Trophoblast cell (in vitro differentiated cells and primary cell): ENCODE data around the gene GUCY2D.
A peak's percentile ranks its signal among the peaks of the same experiment; 100 is the strongest.
"Not testable (repeated sequence)": the region's sequence is repeated elsewhere in the genome, so short reads cannot be mapped to it uniquely, and the experiment has no call there.

Source experiments
- DNase-seq, 2 donors: peaks; one replicate each; pipeline ENCODE4 v3.0.0-alpha.2; 2016
- H2AFZ ChIP-seq: 2 replicates; pipeline ENCODE4 v1.6.1; 2013; ENCODE audit warnings: low read length, moderate library complexity, mild to moderate bottlenecking; ENCODE audit not compliant: insufficient read depth, poor library complexity
- H2AK5ac ChIP-seq: 2 replicates; pipeline ENCODE4 v1.6.1; 2013; ENCODE audit warnings: mild to moderate bottlenecking, low read length
- H2BK120ac ChIP-seq: 2 replicates; pipeline ENCODE4 v1.6.1; 2013; ENCODE audit warnings: low read length, mild to moderate bottlenecking, moderate library complexity; ENCODE audit not compliant: insufficient read depth, poor library complexity
- H2BK12ac ChIP-seq: 2 replicates; pipeline ENCODE4 v1.6.1; 2013; ENCODE audit warnings: mild to moderate bottlenecking, low read length, moderate library complexity
- H2BK5ac ChIP-seq: 2 replicates; pipeline ENCODE4 v1.6.1; 2013; ENCODE audit warnings: low read length, low read depth, moderate library complexity, mild to moderate bottlenecking; ENCODE audit not compliant: poor library complexity
- H3K14ac ChIP-seq: 2 replicates; pipeline ENCODE4 v1.6.1; 2013; ENCODE audit warnings: mild to moderate bottlenecking, low read length
- H3K18ac ChIP-seq: 2 replicates; pipeline ENCODE4 v1.6.1; 2013; ENCODE audit warnings: mild to moderate bottlenecking, low read length
- H3K23ac ChIP-seq: 2 replicates; pipeline ENCODE4 v1.6.1; 2013; ENCODE audit warnings: low read length
- H3K27ac ChIP-seq: 2 replicates; pipeline ENCODE4 v1.5.1; 2013; ENCODE audit warnings: low read depth, mild to moderate bottlenecking, inconsistent platforms, low read length, moderate library complexity
- H3K27me3 ChIP-seq: 2 replicates; pipeline ENCODE4 v1.6.1; 2013; ENCODE audit warnings: inconsistent platforms, mild to moderate bottlenecking, low read length, moderate library complexity; ENCODE audit not compliant: insufficient read depth
- H3K36me3 ChIP-seq, 2 experiments: 1 replicate in 1 of 2; 2 replicates in 1 of 2; pipeline ENCODE4 v1.6.1; 2013; ENCODE audit warnings: low read length in 2 of 2, mild to moderate bottlenecking in 2 of 2, moderate library complexity in 1 of 2; ENCODE audit not compliant: insufficient read depth in 2 of 2, control insufficient read depth in 1 of 2
- H3K4ac ChIP-seq: 2 replicates; pipeline ENCODE4 v1.6.1; 2013; ENCODE audit warnings: low read depth, mild to moderate bottlenecking, low read length, moderate library complexity
- H3K4me1 ChIP-seq, 2 experiments: 1 replicate in 1 of 2; 2 replicates in 1 of 2; pipeline ENCODE4 v1.6.1; 2013; ENCODE audit warnings: low read length in 2 of 2, mild to moderate bottlenecking in 2 of 2, moderate library complexity in 1 of 2; ENCODE audit not compliant: insufficient read depth in 2 of 2, control insufficient read depth in 1 of 2
- H3K4me2 ChIP-seq: 2 replicates; pipeline ENCODE4 v1.6.1; 2013; ENCODE audit warnings: inconsistent platforms, mild to moderate bottlenecking, low read length, moderate library complexity
- H3K4me3 ChIP-seq: 2 replicates; pipeline ENCODE4 v1.5.1; 2013; ENCODE audit warnings: mild to moderate bottlenecking, low read depth, low read length, inconsistent platforms
- H3K79me1 ChIP-seq: one replicate; pipeline ENCODE4 v1.6.1; 2013; ENCODE audit warnings: low read length
- H3K79me2 ChIP-seq: 2 replicates; pipeline ENCODE4 v1.6.1; 2013; ENCODE audit warnings: low read length, mild to moderate bottlenecking; ENCODE audit not compliant: control insufficient read depth, insufficient read depth, poor library complexity
- H3K9ac ChIP-seq: 2 replicates; pipeline ENCODE4 v1.6.1; 2013; ENCODE audit warnings: mild to moderate bottlenecking, low read length
- H3K9me3 ChIP-seq: 2 replicates; pipeline ENCODE4 v1.6.1; 2013; ENCODE audit warnings: low read depth, mild to moderate bottlenecking, control low read depth, inconsistent platforms, low read length; ENCODE audit not compliant: insufficient read depth
- H4K12ac ChIP-seq: 2 replicates; pipeline ENCODE4 v1.6.1; 2013; ENCODE audit warnings: low read depth, mild to moderate bottlenecking, low read length, moderate library complexity
- H4K8ac ChIP-seq: 2 replicates; pipeline ENCODE4 v1.6.1; 2013; ENCODE audit warnings: low read depth, mild to moderate bottlenecking, low read length, moderate library complexity
- H4K91ac ChIP-seq: one replicate; pipeline ENCODE4 v1.6.1; 2013; ENCODE audit warnings: low read depth, mild to moderate bottlenecking, low read length, moderate library complexity
- WGBS: extraction: QIAGEN DNeasy Blood & Tissue Kit; methylation state at CpG from one replicate; pipeline ENCODE4 v1.1.7; 2013; ENCODE audit warnings: missing lambda C conversion rate; ENCODE audit not compliant: insufficient read length, insufficient coverage; ENCODE audit errors: extremely low coverage; 5-methylcytosine and 5-hydroxymethylcytosine counted together

The GUCY2D gene

GRCh38 chr17:8060274-8060673 lies 57.9 kb downstream of the GUCY2D start:
- H2BK120ac ChIP-seq = no peak overlapping the region
- no peak overlapping the region for H3K27ac ChIP-seq
- peaks cover 17% of the 10 kb centered on the region for H3K27me3 ChIP-seq
- no peak overlapping the region for H4K12ac ChIP-seq
- no peak overlapping the region for H3K4me2 ChIP-seq
- H2BK5ac ChIP-seq = no peak overlapping the region
- no peaks in the 10 kb centered on the region for H3K79me2 ChIP-seq
- peak; percentile 54 to 97 for DNase-seq
- no CpG with 5 or more reads among the region's 10 CpGs for WGBS
- H3K4me1 ChIP-seq = peaks cover 0 to 3% of the 10 kb centered on the region in 2 experiments
- H4K8ac ChIP-seq = no peak overlapping the region
- H2BK12ac ChIP-seq = no peak overlapping the region
- no peaks in the 10 kb centered on the region for H3K36me3 ChIP-seq
- no peak overlapping the region for H3K14ac ChIP-seq
- H3K4me3 ChIP-seq = no peak overlapping the region
- no peak overlapping the region for H3K4ac ChIP-seq
- H3K79me1 ChIP-seq = peaks cover 3% of the 10 kb centered on the region
- H3K18ac ChIP-seq = no peak overlapping the region
- H2AFZ ChIP-seq = no peak overlapping the region
- no peak overlapping the region for H3K9ac ChIP-seq
- no peak overlapping the region for H3K23ac ChIP-seq
- H3K9me3 ChIP-seq = no peaks in the 10 kb centered on the region
- no peak overlapping the region for H2AK5ac ChIP-seq
- no peak overlapping the region for H4K91ac ChIP-seq

GRCh38 chr17:8061851-8062250 lies 59.4 kb downstream of the GUCY2D start:
- H4K8ac ChIP-seq, H3K4me2 ChIP-seq, H3K79me2 ChIP-seq, H2AFZ ChIP-seq, H3K4me3 ChIP-seq, H3K9me3 ChIP-seq, H2AK5ac ChIP-seq, H3K18ac ChIP-seq, H2BK5ac ChIP-seq, H3K36me3 ChIP-seq, H2BK12ac ChIP-seq, H3K27ac ChIP-seq, DNase-seq, H3K79me1 ChIP-seq, H3K14ac ChIP-seq, H3K4me1 ChIP-seq, H3K4ac ChIP-seq, H3K23ac ChIP-seq, H4K91ac ChIP-seq, H4K12ac ChIP-seq, H3K9ac ChIP-seq, H2BK120ac ChIP-seq: not testable (repeated sequence)
- peaks cover 23% of the 10 kb centered on the region for H3K27me3 ChIP-seq
- no CpG with 5 or more reads among the region's 8 CpGs for WGBS

GRCh38 chr17:8062435-8062806 lies 60.0 kb downstream of the GUCY2D start:
- Histone ChIP-seq H3K23ac (no peak overlapping the region), H4K91ac (no peak overlapping the region), H3K9ac (no peak overlapping the region), H3K4me1 (no peaks in the 10 kb centered on the region), H3K36me3 (no peaks in the 10 kb centered on the region), H4K8ac (no peak overlapping the region), H2AFZ (no peak overlapping the region), H2BK12ac (no peak overlapping the region), H2BK120ac (no peak overlapping the region), H3K14ac (no peak overlapping the region), H3K9me3 (peaks cover 1% of the 10 kb centered on the region), H3K27ac (no peak overlapping the region), H3K18ac (no peak overlapping the region), H2AK5ac (no peak overlapping the region), H2BK5ac (no peak overlapping the region), H3K79me2 (no peaks in the 10 kb centered on the region), H3K79me1 (no peaks in the 10 kb centered on the region), H3K4ac (no peak overlapping the region), H3K4me2 (no peak overlapping the region), H3K4me3 (no peak overlapping the region), H4K12ac (no peak overlapping the region), H3K27me3 (peaks cover 25% of the 10 kb centered on the region)
- no CpG with 5 or more reads among the region's 8 CpGs for WGBS
- DNase-seq = no peak

GRCh38 chr17:8062807-8063483 lies 60.5 kb downstream of the GUCY2D start:
- no peak overlapping the region for H3K18ac ChIP-seq
- H3K27ac ChIP-seq = no peak overlapping the region
- no peak overlapping the region for H4K8ac ChIP-seq
- no peaks in the 10 kb centered on the region for H3K79me1 ChIP-seq
- H3K4me2 ChIP-seq = peak overlapping the region; percentile 13
- no CpG with 5 or more reads among the region's 15 CpGs for WGBS
- no peak overlapping the region for H4K12ac ChIP-seq
- H3K4ac ChIP-seq = no peak overlapping the region
- no peak overlapping the region for H3K14ac ChIP-seq
- H3K27me3 ChIP-seq = peaks cover 25% of the 10 kb centered on the region
- no peak overlapping the region for H2AFZ ChIP-seq
- H3K4me1 ChIP-seq = no peaks in the 10 kb centered on the region
- H3K9me3 ChIP-seq = peaks cover 1% of the 10 kb centered on the region
- DNase-seq = no peak
- no peaks in the 10 kb centered on the region for H3K79me2 ChIP-seq
- no peak overlapping the region for H2BK12ac ChIP-seq
- no peaks in the 10 kb centered on the region for H3K36me3 ChIP-seq
- H3K23ac ChIP-seq = no peak overlapping the region
- H2BK120ac ChIP-seq = no peak overlapping the region
- no peak overlapping the region for H4K91ac ChIP-seq
- H2AK5ac ChIP-seq = no peak overlapping the region
- no peak overlapping the region for H3K4me3 ChIP-seq
- H2BK5ac ChIP-seq = no peak overlapping the region
- H3K9ac ChIP-seq = no peak overlapping the region
